Activated CD4-positive, alpha-beta T cell treated with anti-CD3 and anti-CD28 coated beads, Interleukin-2, amount 50 U/mL, for 24 hours (primary cell): ENCODE measurements around the gene SEC16A.

Source experiments
- DNase-seq, 2 donors: peaks; one replicate each; pipeline ENCODE4 v3.0.0-alpha.2; 2020; ENCODE audit warnings: low read depth in 1 of 2, low spot score in 1 of 2

SEC16A gene

DNA sequence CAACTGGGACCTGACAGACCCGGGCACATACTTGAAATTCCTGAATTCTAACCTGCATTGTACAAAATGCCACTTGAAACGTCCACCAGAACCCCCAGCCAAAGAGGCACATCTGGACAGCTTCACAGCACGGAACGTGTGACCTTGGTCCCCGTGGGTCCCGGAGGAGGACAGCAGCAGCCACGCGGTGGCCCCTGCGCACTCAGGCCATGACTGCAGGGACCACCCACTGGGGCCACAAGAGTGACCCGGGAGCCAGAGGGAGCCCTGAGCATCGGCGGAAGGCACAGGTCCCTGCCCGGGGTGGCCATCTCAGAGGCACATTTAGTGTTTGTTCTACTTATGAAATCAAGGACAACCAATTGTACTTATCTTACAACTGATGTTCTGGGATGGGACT lies 80.8 kb downstream of the SEC16A start:
- no peak for DNase-seq

DNA sequence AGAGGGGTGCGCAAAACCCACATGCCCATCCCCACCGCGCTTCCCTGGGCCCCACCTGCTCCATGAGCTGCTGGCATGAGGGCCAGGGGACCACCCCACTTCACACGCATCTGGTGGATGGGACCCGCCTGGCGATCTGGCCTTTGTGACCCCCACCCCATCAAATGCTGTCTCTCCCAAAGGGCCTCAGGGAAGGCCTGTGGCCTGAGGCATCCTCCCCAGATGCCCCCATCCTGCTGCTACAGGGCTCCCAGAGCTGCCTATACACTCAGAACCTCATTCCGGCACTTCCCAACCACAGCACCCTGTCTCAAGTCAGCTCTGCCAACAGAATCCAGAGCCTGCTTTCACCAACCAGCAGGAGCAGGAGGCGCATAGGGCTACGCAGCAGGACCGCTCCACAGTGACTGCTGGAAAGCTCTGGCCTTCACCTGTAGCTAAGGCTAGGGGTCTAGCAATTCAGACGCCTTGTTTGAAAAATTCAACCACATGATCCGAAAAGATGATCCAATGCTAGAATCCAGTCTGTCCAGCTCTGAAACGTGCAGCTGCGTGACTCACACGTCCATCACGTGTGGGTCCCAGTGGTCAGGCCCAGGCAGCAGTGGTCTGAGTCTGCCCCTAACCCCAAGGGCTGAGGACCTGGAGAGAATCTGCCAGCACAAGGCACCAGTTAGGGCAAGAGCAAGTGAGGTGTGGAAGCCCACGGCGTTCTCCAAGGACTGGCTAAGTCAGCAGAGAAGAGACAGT lies 81.5 kb downstream of the SEC16A start:
- no peak for DNase-seq

DNA sequence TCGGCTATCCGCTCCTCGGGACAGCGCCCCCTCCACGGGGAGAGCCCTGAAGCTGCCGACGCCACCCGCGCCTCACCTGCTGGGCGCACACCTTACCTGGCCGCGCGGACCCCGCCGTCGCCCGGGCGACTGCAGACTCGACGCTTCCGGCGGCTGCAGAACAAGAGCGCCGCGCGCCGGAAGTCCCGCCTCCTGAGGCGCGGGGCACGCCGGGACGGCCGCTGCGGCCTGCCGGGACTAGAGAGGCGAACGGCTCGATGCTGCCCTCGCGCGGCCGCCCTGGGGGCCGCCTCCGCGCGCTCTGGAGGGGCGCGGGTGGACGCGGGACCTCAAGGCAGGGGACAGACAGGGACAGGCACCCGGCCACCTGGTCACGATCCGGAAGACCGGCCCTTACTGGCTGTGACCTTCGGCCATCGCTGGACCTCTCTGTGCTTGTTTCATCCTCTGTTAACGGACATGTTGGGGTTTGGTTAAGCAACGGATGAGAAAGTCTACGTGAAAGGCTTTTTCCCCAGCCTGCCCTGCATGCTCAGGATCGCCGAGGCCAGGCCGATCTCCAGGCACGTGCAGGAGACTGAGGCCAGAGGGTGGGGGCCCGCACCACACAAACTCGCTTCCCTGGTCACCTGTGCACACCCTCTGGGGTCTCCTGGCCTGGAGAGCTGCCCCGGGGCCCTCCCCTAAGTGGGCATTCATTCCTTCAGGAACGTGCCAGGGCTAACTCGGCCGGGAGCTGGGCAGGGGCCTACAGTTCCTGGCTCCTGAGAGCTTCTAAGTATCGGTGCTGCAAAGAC lies 82.6 kb downstream of the SEC16A start, which contains the start of gene SNAPC4:
TSS of gene SNAPC4 (minus strand) at position 133 of the 797 bp plus-strand sequence. CDS start 1,742 bp downstream, outside the sequence.
- DNase-seq = peak; percentile 73 to 78

DNA sequence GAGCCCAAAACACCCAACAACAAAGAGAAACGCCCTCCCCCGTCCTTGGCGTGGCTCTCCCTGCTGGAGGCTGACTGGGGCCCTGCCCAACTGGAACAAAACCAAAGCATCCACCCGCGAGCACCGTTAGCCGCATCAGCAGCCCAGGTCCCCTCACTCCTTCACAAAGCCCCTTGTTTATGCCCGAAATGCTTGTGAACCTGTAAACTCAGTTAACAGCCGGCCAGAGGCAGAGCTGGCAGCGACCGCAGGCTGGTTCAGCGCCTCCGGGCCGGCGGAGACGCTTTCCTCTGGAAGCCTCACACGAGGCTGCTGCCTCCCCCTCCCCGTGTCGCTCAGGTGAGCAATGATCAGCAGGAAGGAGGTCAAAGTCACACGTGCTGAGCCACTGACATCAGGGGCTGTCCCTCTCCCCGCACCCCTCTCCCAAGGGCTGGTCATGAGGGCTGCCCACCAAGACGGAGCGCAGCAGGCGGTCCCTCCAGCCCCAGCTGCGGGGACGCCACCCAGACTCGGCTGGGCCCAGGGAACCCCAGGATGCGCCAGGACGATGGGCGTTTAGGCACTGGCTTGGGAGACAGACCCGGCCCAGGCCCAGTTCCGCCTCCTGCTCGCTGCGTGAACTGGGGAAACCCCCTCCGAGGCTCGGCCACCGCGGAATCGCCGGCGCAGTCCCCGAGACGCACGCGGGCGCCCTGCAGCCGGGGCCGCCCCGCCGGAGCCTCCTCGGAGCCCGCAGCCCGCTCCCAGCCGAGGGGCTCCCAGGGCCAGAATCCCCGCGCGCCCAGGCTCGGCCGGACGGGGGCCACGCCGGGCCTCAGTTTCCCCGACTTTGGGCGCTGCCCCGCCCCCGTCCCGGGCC lies 83.4 kb downstream of the SEC16A start:
- DNase-seq = no peak

GRCh38 chr9:136398286-136398685 lies 84.6 kb downstream of the SEC16A start:
- no peak for DNase-seq

- no peak for DNase-seq
These were observed 85.2 kb downstream of the SEC16A start for GRCh38 chr9:136397643-136398042.

DNA sequence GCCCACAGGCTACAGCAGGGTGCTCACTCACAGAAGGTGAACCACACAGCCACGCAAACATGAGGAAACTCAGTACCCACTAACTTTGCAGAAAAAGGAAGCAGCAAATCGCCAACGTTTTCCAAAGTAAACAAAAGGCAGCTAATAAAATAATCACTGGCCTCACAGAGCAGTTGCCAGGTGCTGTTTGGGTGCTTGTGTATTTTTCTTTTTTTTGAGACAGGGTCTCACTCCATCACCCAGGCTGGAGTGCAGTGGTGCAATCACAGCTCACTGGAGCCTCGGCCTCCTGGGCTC lies 86.7 kb downstream of the SEC16A start:
- DNase-seq = no peak

DNA sequence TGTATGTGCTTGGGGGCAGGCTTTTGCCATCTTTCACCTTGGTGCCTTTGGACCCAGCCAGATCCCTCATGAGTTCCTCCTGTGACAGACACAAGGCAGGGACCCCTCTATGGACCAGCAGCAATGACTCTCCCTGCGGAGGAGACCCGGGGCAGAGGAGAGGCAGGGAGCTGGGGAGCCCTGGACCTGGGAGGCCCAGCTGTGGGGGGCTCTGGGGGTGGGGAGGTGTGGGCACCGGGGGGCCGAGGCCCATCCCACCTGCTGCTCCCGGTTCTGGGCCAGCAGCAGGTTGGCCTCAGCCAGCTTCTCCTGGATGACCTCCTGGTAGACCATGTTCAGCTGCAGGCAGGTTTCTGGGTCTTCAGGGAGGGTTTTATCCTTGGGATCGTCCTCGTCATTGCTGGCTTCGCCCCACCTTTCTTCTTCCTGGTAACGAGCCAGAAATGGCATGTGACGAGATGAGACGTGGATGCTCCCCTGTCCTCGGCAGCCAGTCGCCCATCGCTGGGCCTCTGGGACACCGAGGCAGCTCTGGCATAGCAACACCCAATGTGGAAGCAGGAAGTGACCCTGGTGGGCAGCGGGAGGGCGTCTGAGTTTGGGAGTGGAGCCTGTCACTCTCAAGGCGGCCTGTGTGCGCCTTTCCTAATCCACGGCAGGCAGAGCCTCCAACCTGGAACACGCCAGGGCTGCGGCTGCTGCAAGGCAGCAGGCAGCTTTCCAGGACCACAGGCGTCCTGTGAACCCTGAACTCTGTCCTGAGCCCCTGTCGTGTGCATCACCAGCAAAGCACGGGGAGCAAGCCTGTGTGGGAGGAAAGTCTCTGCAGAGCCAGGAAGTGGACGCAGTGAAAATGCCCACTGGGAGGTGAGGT lies 87.3 kb downstream of the SEC16A start:
- DNase-seq = no peak

- no peak for DNase-seq
These were observed 87.9 kb downstream of the SEC16A start for GRCh38 chr9:136395020-136395340.

- DNase-seq = no peak
These were observed 88.4 kb downstream of the SEC16A start for GRCh38 chr9:136394312-136395019.

- no peak for DNase-seq
These were observed 89.3 kb downstream of the SEC16A start for GRCh38 chr9:136393531-136393930.

GRCh38 chr9:136392538-136393449 lies 90.0 kb downstream of the SEC16A start:
- no peak for DNase-seq

DNA sequence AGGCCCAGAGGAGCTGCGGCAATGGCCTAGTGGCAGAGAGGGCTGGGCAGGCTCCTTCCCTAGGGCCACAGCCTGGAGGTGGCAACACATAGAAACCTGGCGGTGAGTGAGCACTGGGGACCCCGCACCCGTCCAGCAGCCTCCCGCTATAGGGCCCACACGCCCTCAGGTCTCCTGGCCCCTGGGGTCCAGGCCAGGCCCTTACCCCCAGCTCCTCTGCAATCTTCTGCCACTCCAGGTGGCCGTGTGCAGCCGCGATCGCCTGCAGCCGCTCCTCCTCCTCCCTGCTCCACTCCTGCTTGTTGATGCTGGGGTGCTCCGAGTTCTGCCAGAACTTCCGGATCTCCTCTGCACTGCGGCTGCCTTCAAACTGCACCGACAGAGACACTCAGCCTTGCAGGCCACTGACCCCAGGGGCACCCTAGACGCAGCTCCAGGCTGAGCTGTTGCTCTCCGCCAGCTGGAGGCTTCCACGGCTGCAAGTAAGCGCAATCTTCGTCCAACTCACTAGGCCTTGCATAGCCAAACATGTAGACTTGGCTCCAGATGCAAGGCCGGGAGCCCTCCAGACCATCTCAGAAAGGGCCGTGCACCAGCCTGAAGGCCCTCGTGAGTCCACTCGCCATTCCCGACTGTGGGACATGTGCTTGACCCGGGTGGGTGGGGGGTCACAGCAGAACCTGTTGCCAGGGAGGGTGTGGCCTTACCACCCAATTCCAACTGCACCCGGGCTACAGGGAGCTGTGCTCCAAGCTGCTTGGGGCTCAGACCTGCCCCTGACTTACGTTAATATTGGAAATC lies 90.9 kb downstream of the SEC16A start:
- DNase-seq = no peak
